HG02884 (cell line): Measurements from ENCODE around the gene SOHLH2.

ENCODE experiments used
- ATAC-seq: cut with Tn5 transposase; IDR thresholded peaks from one replicate; pipeline ENCODE4 v1.9.1; 2021; ENCODE audit warnings: mild to moderate bottlenecking, moderate library complexity; ENCODE audit not compliant: unreplicated experiment

Gene SOHLH2

GRCh38 chr13:36133950-36134626 lies 80.3 kb downstream of the SOHLH2 start:
- ATAC-seq, result no peak

GRCh38 chr13:36132376-36132775 lies 82.0 kb downstream of the SOHLH2 start:
- ATAC-seq, result no peak

GRCh38 chr13:36131931-36132297 lies 82.4 kb downstream of the SOHLH2 start:
- ATAC-seq, result no peak

DNA sequence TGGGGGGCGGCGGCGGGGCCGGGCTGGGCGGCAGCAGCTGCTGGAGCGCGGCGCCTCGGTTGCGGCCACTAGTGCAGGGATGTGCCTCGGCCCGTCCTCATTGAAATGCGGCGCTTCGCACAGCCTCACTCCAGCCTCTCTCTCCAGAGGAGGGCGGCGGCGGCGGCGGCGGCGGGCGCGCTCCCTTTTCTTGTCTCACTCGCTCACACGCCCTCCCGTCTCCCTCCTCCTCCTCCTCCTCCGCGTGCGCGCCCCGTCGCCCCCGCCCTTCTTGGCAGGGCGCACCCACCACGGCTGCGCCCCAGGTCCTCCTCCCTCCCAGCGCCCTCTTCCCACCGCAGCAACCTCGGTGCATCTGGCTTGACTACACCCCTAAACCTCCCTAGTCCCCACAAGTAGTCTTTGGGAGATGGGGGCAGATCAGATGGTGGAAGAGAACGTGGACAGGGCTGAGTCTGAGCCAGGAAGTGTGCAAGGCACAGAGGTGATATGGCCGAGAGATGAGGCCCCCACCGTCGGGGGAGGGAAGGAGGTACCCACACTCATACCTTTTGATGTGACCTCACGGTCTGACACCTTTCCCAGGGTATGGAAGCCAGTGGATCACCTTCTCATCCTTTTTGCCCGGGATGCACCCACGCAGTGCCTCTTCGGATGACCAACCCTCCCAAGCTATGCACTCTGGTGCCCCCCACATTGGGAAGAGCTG lies 83.0 kb downstream of the SOHLH2 start, which contains the start of gene DCLK1:
Gene DCLK1 (minus strand): TSS at position 161 of the 709 bp plus-strand sequence.
- no peak for ATAC-seq

GRCh38 chr13:36130552-36131221 lies 83.7 kb downstream of the SOHLH2 start:
- no peak for ATAC-seq

- no peak for ATAC-seq
These were observed 84.2 kb downstream of the SOHLH2 start for GRCh38 chr13:36130193-36130551.

GRCh38 chr13:36129539-36129938 lies 84.8 kb downstream of the SOHLH2 start:
- no peak for ATAC-seq

GRCh38 chr13:36126491-36126890 lies 87.9 kb downstream of the SOHLH2 start:
- no peak for ATAC-seq

GRCh38 chr13:36125841-36126240 lies 88.5 kb downstream of the SOHLH2 start:
- no peak for ATAC-seq

DNA sequence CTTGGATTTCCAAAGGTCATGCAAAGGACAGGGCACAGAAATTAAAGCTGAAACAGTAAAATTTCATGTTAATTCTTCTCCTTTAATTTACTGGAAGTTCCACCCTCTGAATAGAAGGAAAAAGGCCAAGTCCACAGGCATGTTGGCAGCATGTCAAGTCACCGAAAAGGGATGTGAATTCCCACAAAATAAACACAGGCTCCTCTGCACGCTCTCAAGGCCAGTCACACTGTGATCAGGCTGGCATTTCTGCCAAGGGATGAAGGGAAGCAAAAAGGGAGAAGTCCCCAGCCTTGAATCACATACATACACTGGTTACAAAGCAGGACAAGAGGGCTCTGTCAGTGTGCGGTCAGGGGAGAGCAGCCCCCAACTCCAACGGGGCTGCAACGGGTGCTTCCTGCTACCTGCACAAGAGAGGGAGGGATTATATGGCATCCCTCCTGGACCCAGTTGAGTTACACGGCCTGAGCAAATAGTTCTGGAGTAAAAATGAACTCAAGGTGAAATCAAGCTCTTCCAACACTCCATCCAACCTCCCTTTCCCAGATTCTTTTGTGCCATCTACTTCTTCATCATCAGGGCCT lies 90.0 kb downstream of the SOHLH2 start:
- no peak for ATAC-seq
